IPS-15b (cell line): Measurements from ENCODE around the gene ATG2A.
"Not testable (repeated sequence)": the region's sequence is repeated elsewhere in the genome, so short reads cannot be mapped to it uniquely, and the experiment has no call there.

Source experiments
- H3K27me3 ChIP-seq: one replicate; pipeline ENCODE4 v1.6.1; 2013; ENCODE audit warnings: low read length; ENCODE audit not compliant: control insufficient read depth, insufficient read depth
- H3K36me3 ChIP-seq: one replicate; pipeline ENCODE4 v1.6.1; 2013; ENCODE audit warnings: low read length; ENCODE audit not compliant: control insufficient read depth, insufficient read depth
- H3K4me1 ChIP-seq: one replicate; pipeline ENCODE4 v1.6.1; 2013; ENCODE audit warnings: mild to moderate bottlenecking, low read length; ENCODE audit not compliant: control insufficient read depth, insufficient read depth
- H3K4me3 ChIP-seq: one replicate; pipeline ENCODE4 v1.5.1; 2013; ENCODE audit warnings: low read depth, low read length
- H3K9ac ChIP-seq: one replicate; pipeline ENCODE4 v1.6.1; 2013; ENCODE audit warnings: low read depth, mild to moderate bottlenecking, low read length
- H3K9me3 ChIP-seq: one replicate; pipeline ENCODE4 v1.6.1; 2013; ENCODE audit warnings: mild to moderate bottlenecking, low read length; ENCODE audit not compliant: control insufficient read depth, insufficient read depth

Gene ATG2A

GRCh38 chr11:64852804-64853509, 64.1 kb downstream of the ATG2A start:
- Histone ChIP-seq H3K36me3 (peaks cover 14% of the 10 kb centered on the region), H3K4me3 (no peak overlapping the region), H3K9me3 (no peaks in the 10 kb centered on the region), H3K4me1 (peaks cover 4% of the 10 kb centered on the region), H3K27me3 (no peaks in the 10 kb centered on the region), H3K9ac (no peak overlapping the region)

GRCh38 chr11:64851831-64852351, 65.1 kb downstream of the ATG2A start:
- H3K4me3 ChIP-seq = no peak overlapping the region
- no peaks in the 10 kb centered on the region for H3K27me3 ChIP-seq
- no peak overlapping the region for H3K9ac ChIP-seq
- H3K9me3 ChIP-seq = no peaks in the 10 kb centered on the region
- H3K36me3 ChIP-seq = peaks cover 14% of the 10 kb centered on the region
- peaks cover 5% of the 10 kb centered on the region for H3K4me1 ChIP-seq

- no peaks in the 10 kb centered on the region for H3K27me3 ChIP-seq
Observed at GRCh38 chr11:64850979-64851567, 65.9 kb downstream of the ATG2A start.

GRCh38 chr11:64849598-64850356, 67.2 kb downstream of the ATG2A start:
- no peaks in the 10 kb centered on the region for H3K27me3 ChIP-seq
- H3K4me1 ChIP-seq = peaks cover 7% of the 10 kb centered on the region
- no peak overlapping the region for H3K4me3 ChIP-seq
- H3K9ac ChIP-seq = no peak overlapping the region
- no peaks in the 10 kb centered on the region for H3K9me3 ChIP-seq
- peaks cover 9% of the 10 kb centered on the region for H3K36me3 ChIP-seq

More at GRCh38 chr11:64850979-64851567, 65.9 kb downstream of the ATG2A start:
- Histone ChIP-seq H3K4me3 (no peak overlapping the region), H3K9ac (no peak overlapping the region), H3K36me3 (peaks cover 9% of the 10 kb centered on the region), H3K9me3 (no peaks in the 10 kb centered on the region), H3K4me1 (peaks cover 7% of the 10 kb centered on the region)

GRCh38 chr11:64848826-64849597, 68.0 kb downstream of the ATG2A start:
- peaks cover 4% of the 10 kb centered on the region for H3K36me3 ChIP-seq
- H3K4me3 ChIP-seq = no peak overlapping the region
- H3K27me3 ChIP-seq = no peaks in the 10 kb centered on the region
- H3K9me3 ChIP-seq = no peaks in the 10 kb centered on the region
- no peak overlapping the region for H3K9ac ChIP-seq
- peaks cover 7% of the 10 kb centered on the region for H3K4me1 ChIP-seq

- Histone ChIP-seq H3K27me3 (no peaks in the 10 kb centered on the region), H3K4me1 (peaks cover 7% of the 10 kb centered on the region), H3K9me3 (no peaks in the 10 kb centered on the region), H3K4me3 (no peak overlapping the region), H3K9ac (no peak overlapping the region), H3K36me3 (no peaks in the 10 kb centered on the region)
Observed at GRCh38 chr11:64848214-64848825, 68.7 kb downstream of the ATG2A start.

GRCh38 chr11:64846998-64847666, 69.9 kb downstream of the ATG2A start:
- Histone ChIP-seq H3K9ac (no peak overlapping the region), H3K36me3 (no peaks in the 10 kb centered on the region), H3K9me3 (no peaks in the 10 kb centered on the region), H3K4me3 (no peak overlapping the region), H3K27me3 (no peaks in the 10 kb centered on the region), H3K4me1 (peaks cover 12% of the 10 kb centered on the region)

- H3K4me3 ChIP-seq, H3K4me1 ChIP-seq, H3K9ac ChIP-seq, H3K36me3 ChIP-seq, H3K9me3 ChIP-seq, H3K27me3 ChIP-seq: not testable (repeated sequence)
Observed at GRCh38 chr11:64845776-64846129, 71.3 kb downstream of the ATG2A start.

- Histone ChIP-seq H3K4me3 (peak overlapping the region; percentile 61), H3K9ac (no peak overlapping the region), H3K36me3 (peaks cover 3% of the 10 kb centered on the region), H3K9me3 (no peaks in the 10 kb centered on the region), H3K4me1 (peaks cover 8% of the 10 kb centered on the region), H3K27me3 (no peaks in the 10 kb centered on the region)
Observed at GRCh38 chr11:64845129-64845775, 71.8 kb downstream of the ATG2A start.
